Small intestine (tissue), 7 donors: ENCODE results near the gene RUNX1. TPM values are rescaled to one million over a fixed set of nuclear protein-coding genes. Genes with fewer than 3 reads are reported as not detected.

Experiments
- DNase-seq, 2 donors: peaks; one replicate each; pipeline versions ENCODE4 v3.0.0 to v3.0.0-alpha.2; 2013
- FAIRE-seq: peaks from 2 replicates; lab custom pipeline; 2012; peaks lifted over from hg19 to GRCh38; lab: Jason Lieb, UNC
- H3K27ac ChIP-seq, 3 donors: one replicate each; pipeline ENCODE4 v1.5.1; 2013; ENCODE audit warnings: low read length in 2 of 3, mild to moderate bottlenecking in 2 of 3, control low read depth in 1 of 3, inconsistent platforms in 1 of 3, low read depth in 1 of 3, moderate library complexity in 1 of 3
- H3K27me3 ChIP-seq, 3 donors: one replicate each; pipeline ENCODE4 v1.6.1; 2013; ENCODE audit warnings: low read length in 3 of 3, inconsistent platforms in 1 of 3; ENCODE audit not compliant: control insufficient read depth in 3 of 3, insufficient read depth in 3 of 3
- H3K36me3 ChIP-seq, 3 donors: one replicate each; pipeline ENCODE4 v1.6.1; 2013; ENCODE audit warnings: low read length in 3 of 3, inconsistent platforms in 1 of 3, low read depth in 1 of 3, mild to moderate bottlenecking in 1 of 3, moderate library complexity in 1 of 3; ENCODE audit not compliant: control insufficient read depth in 3 of 3, insufficient read depth in 2 of 3
- H3K4me1 ChIP-seq, 3 donors: one replicate each; pipeline ENCODE4 v1.6.1; 2013; ENCODE audit warnings: low read length in 2 of 3, inconsistent platforms in 1 of 3, low read depth in 1 of 3, mild to moderate bottlenecking in 1 of 3, moderate library complexity in 1 of 3; ENCODE audit not compliant: control insufficient read depth in 3 of 3, insufficient read depth in 2 of 3
- H3K4me3 ChIP-seq, 3 donors: one replicate each; pipeline ENCODE4 v1.5.1; 2013; ENCODE audit warnings: low read length in 3 of 3, control low read depth in 1 of 3, inconsistent platforms in 1 of 3, low read depth in 1 of 3, mild to moderate bottlenecking in 1 of 3, moderate library complexity in 1 of 3
- H3K9me3 ChIP-seq, 2 donors: one replicate each; pipeline ENCODE4 v1.6.1; 2013; ENCODE audit warnings: low read depth in 1 of 2, low read length in 1 of 2; ENCODE audit not compliant: control insufficient read depth in 2 of 2, insufficient read depth in 1 of 2
- WGBS, 3 donors: extraction: QIAGEN DNeasy Blood & Tissue Kit; methylation state at CpG; one replicate each; pipeline ENCODE4 v1.1.7; 2013; 5-methylcytosine and 5-hydroxymethylcytosine counted together
- polyA plus RNA-seq, 4 donors: library from polyadenylated mRNA; stranded (reverse) in 3 of 4; unstranded in 1 of 4; fragments of 200-250 nt in 3 of 4; fragments of 120-200 nt in 1 of 4; gene quantifications; one replicate each; pipeline versions ENCODE4 v1.2.1 to v1.2.3, GENCODE V29; 2013
- donor health status: healthy with polysubstance abuse.
- donor health status: control.
- donor health status: control.
- donor health status: Bipolar disorder and iron deficiency.
- donor health status: healthy.

The RUNX1 gene
- polyA plus RNA-seq, 4 donors: 2.5 to 6.2 (median 4.5) TPM

GRCh38 chr21:34867785-34868184 lies 181.3 kb downstream of the RUNX1 start:
- Histone ChIP-seq H3K4me1 (peaks cover 5 to 20% (median 10%) of the 10 kb centered on the region in 3 donors), H3K36me3 (peaks cover 0 to 47% (median 3%) of the 10 kb centered on the region in 3 donors), H3K27me3 (no peaks in the 10 kb centered on the region), H3K9me3 (no peaks in the 10 kb centered on the region), H3K27ac (no peak overlapping the region), H3K4me3 (no peak overlapping the region)
- DNase-seq: no peak
- FAIRE-seq: no peak
- WGBS, 3 donors: 89 to 93% (median 89%) methylated on average over 4 of the region's 4 CpGs

GRCh38 chr21:34865400-34866241 lies 183.5 kb downstream of the RUNX1 start:
- Histone ChIP-seq H3K4me3 (no peak overlapping the region), H3K36me3 (peaks cover 3 to 44% (median 5%) of the 10 kb centered on the region in 3 donors), H3K4me1 (peaks cover 5 to 20% (median 10%) of the 10 kb centered on the region in 3 donors), H3K9me3 (no peaks in the 10 kb centered on the region), H3K27ac (no peak overlapping the region), H3K27me3 (no peaks in the 10 kb centered on the region)
- DNase-seq (peak; percentile 78 to 88), FAIRE-seq (no peak)
- 53 to 59% (median 54%) methylated on average over 20 of the region's 20 CpGs for WGBS, 3 donors

GRCh38 chr21:34864370-34865149 lies 184.5 kb downstream of the RUNX1 start:
- WGBS, 3 donors: 36 to 60% (median 53%) methylated on average over 8 of the region's 8 CpGs
- H3K4me3 ChIP-seq: no peak overlapping the region
- no peaks in the 10 kb centered on the region for H3K9me3 ChIP-seq
- H3K27me3 ChIP-seq: no peaks in the 10 kb centered on the region
- H3K36me3 ChIP-seq: peaks cover 0 to 38% (median 5%) of the 10 kb centered on the region in 3 donors
- H3K27ac ChIP-seq: peak overlapping the region in 2 of 3 donors; percentile 13 to 25
- FAIRE-seq (no peak), DNase-seq (no peak)
- H3K4me1 ChIP-seq: peaks cover 5 to 20% (median 10%) of the 10 kb centered on the region in 3 donors

GRCh38 chr21:34862951-34863350 lies 186.2 kb downstream of the RUNX1 start:
- H3K36me3 ChIP-seq: peaks cover 12 to 40% (median 14%) of the 10 kb centered on the region in 3 donors
- H3K9me3 ChIP-seq: no peaks in the 10 kb centered on the region
- 80 to 84% (median 81%) methylated on average over 3 of the region's 3 CpGs for WGBS, 3 donors
- H3K27me3 ChIP-seq: no peaks in the 10 kb centered on the region
- peaks cover 5 to 20% (median 10%) of the 10 kb centered on the region in 3 donors for H3K4me1 ChIP-seq
- DNase-seq (no peak), FAIRE-seq (no peak)
- H3K4me3 ChIP-seq: no peak overlapping the region
- no peak overlapping the region for H3K27ac ChIP-seq

GRCh38 chr21:34861258-34861657 lies 187.8 kb downstream of the RUNX1 start:
- no peak for FAIRE-seq

GRCh38 chr21:34859976-34860653 lies 189.0 kb downstream of the RUNX1 start:
- Histone ChIP-seq H3K27me3 (no peaks in the 10 kb centered on the region), H3K27ac (no peak overlapping the region), H3K9me3 (no peaks in the 10 kb centered on the region), H3K4me1 (peaks cover 0 to 14% (median 6%) of the 10 kb centered on the region in 3 donors), H3K36me3 (peaks cover 16 to 41% (median 20%) of the 10 kb centered on the region in 3 donors), H3K4me3 (no peak overlapping the region)
- 58 to 65% (median 65%) methylated on average over 5 of the region's 5 CpGs for WGBS, 3 donors
- DNase-seq (no peak), FAIRE-seq (no peak)

More at GRCh38 chr21:34861258-34861657, 187.8 kb downstream of the RUNX1 start:
- no peaks in the 10 kb centered on the region for H3K9me3 ChIP-seq
- peaks cover 15 to 42% (median 18%) of the 10 kb centered on the region in 3 donors for H3K36me3 ChIP-seq
- DNase-seq: no peak
- H3K27me3 ChIP-seq: no peaks in the 10 kb centered on the region
- 94 to 97% (median 96%) methylated on average over 4 of the region's 4 CpGs for WGBS, 3 donors
- H3K4me3 ChIP-seq: no peak overlapping the region
- peaks cover 5 to 20% (median 10%) of the 10 kb centered on the region in 3 donors for H3K4me1 ChIP-seq
- H3K27ac ChIP-seq: no peak overlapping the region

- Histone ChIP-seq H3K4me1 (no peaks in the 10 kb centered on the region), H3K27ac (no peak overlapping the region), H3K4me3 (no peak overlapping the region), H3K9me3 (no peaks in the 10 kb centered on the region), H3K27me3 (no peaks in the 10 kb centered on the region), H3K36me3 (peaks cover 20 to 41% (median 21%) of the 10 kb centered on the region in 3 donors)
- no peak for FAIRE-seq
- WGBS, 3 donors: 60 to 75% (median 75%) methylated on average over 3 of the region's 3 CpGs
- DNase-seq: no peak
These were observed 190.5 kb downstream of the RUNX1 start for GRCh38 chr21:34858559-34858958.

- Histone ChIP-seq H3K36me3 (peaks cover 20 to 46% (median 21%) of the 10 kb centered on the region in 3 donors), H3K4me3 (no peak overlapping the region), H3K27ac (peak overlapping the region in 1 of 3 donors; percentile 14), H3K9me3 (no peaks in the 10 kb centered on the region), H3K4me1 (no peaks in the 10 kb centered on the region), H3K27me3 (no peaks in the 10 kb centered on the region)
- DNase-seq (no peak), FAIRE-seq (no peak)
- WGBS, 3 donors: 78 to 86% (median 84%) methylated on average over 4 of the region's 4 CpGs
These were observed 191.2 kb downstream of the RUNX1 start for GRCh38 chr21:34857874-34858273.
